Right cardiac atrium (tissue), 5 donors: Measurements from ENCODE around the gene MLLT10. TPM values are rescaled to one million over a fixed set of nuclear protein-coding genes. Genes with fewer than 3 reads are reported as not detected.

Experiments
- ATAC-seq, 2 donors: fragments of 200-7000 bp; cut with Tn5 transposase; one replicate each; pipeline versions ENCODE4 v1.8.0 to v1.9.1; 2020; ENCODE audit warnings: moderate library complexity in 2 of 2, mild to moderate bottlenecking in 1 of 2
- DNase-seq, 3 donors: peaks; one replicate each; pipeline ENCODE4 v3.0.0-alpha.2; 2020
- H3K27ac ChIP-seq: one replicate; pipeline ENCODE4 v1.5.1; 2013; ENCODE audit warnings: mild to moderate bottlenecking, low read length, control low read depth, moderate library complexity
- H3K27me3 ChIP-seq: one replicate; pipeline ENCODE4 v1.6.1; 2013; ENCODE audit not compliant: control insufficient read depth, insufficient read depth
- H3K4me1 ChIP-seq: one replicate; pipeline ENCODE4 v1.6.1; 2013; ENCODE audit warnings: low read length; ENCODE audit not compliant: control insufficient read depth, insufficient read depth
- H3K4me3 ChIP-seq: one replicate; pipeline ENCODE4 v1.5.1; 2013; ENCODE audit warnings: low read length, control low read depth
- H3K9me3 ChIP-seq: one replicate; pipeline ENCODE4 v1.6.1; 2013; ENCODE audit warnings: low read length; ENCODE audit not compliant: control insufficient read depth
- WGBS: extraction: QIAGEN DNeasy Blood & Tissue Kit; methylation state at CpG from one replicate; pipeline ENCODE4 v1.1.7; 2013; 5-methylcytosine and 5-hydroxymethylcytosine counted together
- intact Hi-C, 4 donors: fragments of 100-400 bp; cut with DNase I; formaldehyde crosslinking; loops; one replicate each; pipeline versions ENCODE4 v1.11.0 to v1.14.0; 2022 to 2023
- polyA plus RNA-seq: library from polyadenylated mRNA; stranded (reverse); fragments of 200-250 nt; gene quantifications from one replicate; pipeline ENCODE4 v1.2.3, GENCODE V29; 2013
- total RNA-seq, 4 donors: library from RNA; stranded (reverse); fragmentation: NEBNext Ultra II Directional; extraction: Animal tissue kit (Norgen Biotek cat#: 25700); gene quantifications; one replicate each; pipeline ENCODE4 v1.2.1, GENCODE V29; 2021
- donor health status: healthy with polysubstance abuse.
- donor health status: DM: no; HTN: yes; CAD: no.
- donor health status: DM: no; HTN: no; CAD: no.
- donor health status: DM: no; HTN: yes; CAD: no; lungs with severe emphysema.
- donor health status: DM: yes; HTN: yes; CAD: no.

The MLLT10 gene
- total and polyA plus RNA-seq, 5 donors, result 14.1 to 36.1 (median 28.5) TPM

DNA sequence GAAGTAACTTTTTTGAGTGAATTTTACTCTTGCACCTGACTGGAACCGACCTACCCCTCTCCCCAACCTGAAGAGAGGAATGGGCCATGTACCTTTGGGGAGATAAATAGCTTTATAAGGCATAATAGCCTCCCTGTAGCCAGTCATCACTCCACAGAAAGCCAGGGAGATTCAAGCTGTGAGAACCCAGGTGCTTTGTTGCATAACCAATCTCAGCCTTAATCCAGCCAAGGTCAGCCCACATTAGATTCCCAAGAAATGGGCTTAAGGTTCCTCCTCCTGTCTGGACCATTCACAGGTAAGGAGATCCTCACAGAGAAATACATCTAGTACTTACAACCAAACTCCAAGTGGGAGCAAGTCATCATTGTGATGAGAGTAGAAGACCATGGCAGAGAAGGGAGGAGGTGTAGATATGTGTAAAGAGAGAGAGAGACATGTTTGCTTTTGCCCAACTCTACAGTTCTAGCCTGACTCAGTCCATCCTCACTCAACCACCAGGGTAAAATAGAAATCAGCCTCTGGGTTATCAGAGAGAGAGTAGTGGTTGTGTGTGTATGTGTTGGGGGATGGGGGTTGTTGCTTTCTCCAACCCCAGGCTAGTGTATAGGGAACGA, 32.2 kb upstream of the MLLT10 start:
- no peak overlapping the region for H3K27ac ChIP-seq
- no peaks in the 10 kb centered on the region for H3K9me3 ChIP-seq
- 89% methylated on average over 2 of the region's 2 CpGs for WGBS
- ATAC-seq (no peak), DNase-seq (no peak)
- intact Hi-C loops, result no loop called here
- no peak overlapping the region for H3K4me3 ChIP-seq
- H3K27me3 ChIP-seq, result no peaks in the 10 kb centered on the region
- H3K4me1 ChIP-seq, result no peaks in the 10 kb centered on the region

GRCh38 chr10:21502348-21502740, 31.7 kb upstream of the MLLT10 start:
- DNase-seq, result no peak

GRCh38 chr10:21503542-21503941, 30.5 kb upstream of the MLLT10 start:
- Histone ChIP-seq H3K4me3 (no peak overlapping the region), H3K27me3 (no peaks in the 10 kb centered on the region), H3K27ac (no peak overlapping the region), H3K4me1 (no peaks in the 10 kb centered on the region), H3K9me3 (no peaks in the 10 kb centered on the region)
- ATAC-seq (no peak), DNase-seq (no peak)
- WGBS, result 98% methylated on average over 1 of the region's 1 CpG
- intact Hi-C loops, result no loop called here

More at GRCh38 chr10:21502348-21502740, 31.7 kb upstream of the MLLT10 start:
- ATAC-seq, result no peak
- Histone ChIP-seq H3K4me3 (no peak overlapping the region), H3K27me3 (no peaks in the 10 kb centered on the region), H3K27ac (no peak overlapping the region), H3K9me3 (no peaks in the 10 kb centered on the region), H3K4me1 (no peaks in the 10 kb centered on the region)
- 92% methylated on average over 3 of the region's 3 CpGs for WGBS
- intact Hi-C loops, result no loop called here

DNA sequence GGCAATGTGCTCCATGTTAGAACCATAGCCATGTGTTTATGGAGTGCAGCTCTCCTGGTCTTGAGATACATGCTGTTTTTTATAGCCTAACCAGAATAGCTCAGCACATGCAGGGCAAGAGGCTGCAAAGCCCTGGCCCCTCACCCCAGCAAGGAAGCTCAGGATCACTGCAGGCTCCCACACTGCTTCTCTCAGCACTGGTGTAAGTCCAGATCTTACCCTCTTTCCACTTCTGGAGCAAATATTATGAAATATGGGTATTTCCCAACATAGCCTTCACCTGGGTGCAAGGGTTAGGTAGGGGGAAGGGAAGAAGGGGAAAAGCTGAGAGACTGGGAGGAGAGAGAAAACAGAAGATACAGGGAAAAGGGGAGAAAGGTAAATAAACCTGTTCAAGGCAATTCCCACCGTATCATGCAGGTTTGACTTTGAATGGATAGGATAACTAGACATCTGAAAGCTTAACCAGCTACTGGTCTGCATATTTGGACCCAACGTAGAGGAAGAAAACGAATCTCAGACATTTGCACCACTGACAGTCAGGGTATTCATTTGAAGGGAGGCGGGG, 28.2 kb upstream of the MLLT10 start:
- intact Hi-C loops, result no loop called here
- no peaks in the 10 kb centered on the region for H3K9me3 ChIP-seq
- ATAC-seq (no peak), DNase-seq (no peak)
- no peak overlapping the region for H3K27ac ChIP-seq
- no peak overlapping the region for H3K4me3 ChIP-seq
- no peaks in the 10 kb centered on the region for H3K4me1 ChIP-seq
- WGBS, result 78% methylated on average over 4 of the region's 4 CpGs
- H3K27me3 ChIP-seq, result no peaks in the 10 kb centered on the region

DNA sequence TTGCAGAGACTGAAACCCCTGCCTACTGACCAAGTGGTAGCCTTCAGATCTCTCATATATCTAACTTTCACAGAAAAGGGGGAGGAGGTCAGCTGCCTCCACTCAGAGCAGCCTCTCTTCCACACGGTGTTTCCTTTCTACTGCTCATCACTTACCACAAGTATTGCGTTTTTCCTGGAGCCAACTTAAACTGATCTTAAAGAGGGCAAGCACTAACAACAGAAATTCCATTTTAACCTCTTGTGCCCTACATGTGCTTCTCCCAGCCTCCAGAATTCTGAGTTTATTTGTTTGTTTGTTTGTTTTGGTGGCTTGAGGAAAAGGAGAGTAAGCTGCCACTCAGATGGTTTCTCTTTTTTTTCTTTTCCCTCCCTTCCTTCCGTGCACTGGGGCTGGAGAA, 27.7 kb upstream of the MLLT10 start:
- Histone ChIP-seq H3K9me3 (no peaks in the 10 kb centered on the region), H3K4me1 (no peaks in the 10 kb centered on the region), H3K27me3 (no peaks in the 10 kb centered on the region), H3K27ac (no peak overlapping the region), H3K4me3 (no peak overlapping the region)
- intact Hi-C loops, result no loop called here
- WGBS, result 44% methylated on average over 3 of the region's 3 CpGs
- no peak for DNase-seq
- no peak for ATAC-seq

DNA sequence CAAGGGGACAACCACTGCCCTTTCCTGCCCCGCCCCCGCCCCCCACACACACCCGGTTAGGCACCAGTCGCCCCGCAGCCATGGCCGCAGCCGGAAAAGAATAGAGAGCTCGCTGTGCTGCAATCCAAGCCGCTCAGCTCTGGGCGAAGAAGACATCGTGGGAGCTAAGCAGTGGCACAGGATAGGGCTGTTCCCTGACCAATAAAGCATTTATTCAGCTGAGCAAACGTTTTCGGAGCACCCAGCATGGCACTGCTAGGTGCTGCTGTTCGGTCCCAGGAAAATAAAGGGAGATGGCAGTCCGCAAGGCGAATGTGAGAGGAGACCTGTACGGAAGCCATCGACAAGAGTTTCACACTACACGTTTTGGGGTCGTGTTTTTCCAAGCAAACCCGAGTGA, 26.9 kb upstream of the MLLT10 start:
- intact Hi-C loops, result no loop called here

DNA sequence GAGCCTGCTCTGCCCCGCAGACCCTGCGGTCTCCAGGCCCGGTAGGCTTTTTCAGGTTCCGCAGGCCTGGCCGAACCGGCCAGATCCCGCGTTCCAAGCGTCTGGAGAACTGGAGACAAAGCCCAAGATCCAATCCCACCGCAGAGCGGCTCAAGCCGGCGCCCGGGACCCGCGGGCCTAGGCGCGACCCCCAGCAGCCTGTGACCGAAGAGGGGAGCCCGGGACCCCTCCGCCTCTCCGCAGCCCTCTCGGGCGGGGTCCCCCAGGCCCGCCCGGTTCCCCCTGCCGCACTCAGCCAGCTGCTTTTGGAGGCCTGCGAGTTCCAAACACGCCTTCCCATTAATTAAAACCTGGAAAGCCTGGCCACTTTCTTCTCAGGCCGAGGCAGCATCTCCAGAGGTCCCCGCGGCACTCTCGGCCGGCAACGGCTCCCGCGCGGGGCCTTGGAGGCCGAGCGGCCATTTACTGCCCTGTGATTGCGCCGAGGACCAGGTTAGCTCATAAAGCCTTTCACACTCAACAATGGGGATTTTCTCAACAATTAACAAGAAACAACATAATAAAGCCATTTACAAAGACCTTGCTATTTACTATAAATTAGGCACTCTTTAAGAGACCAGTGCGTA, 25.2 kb upstream of the MLLT10 start:
- ATAC-seq, result no peak
- no peaks in the 10 kb centered on the region for H3K4me1 ChIP-seq
- DNase-seq, result peak in 2 of 3 donors; percentile 10 to 53
- 86% methylated on average over 43 of the region's 43 CpGs for WGBS
- intact Hi-C loops, result no loop called here
- H3K4me3 ChIP-seq, result no peak overlapping the region
- no peaks in the 10 kb centered on the region for H3K27me3 ChIP-seq
- H3K9me3 ChIP-seq, result no peaks in the 10 kb centered on the region
- H3K27ac ChIP-seq, result no peak overlapping the region

More for the DNA sequence above, 26.9 kb upstream of the MLLT10 start:
- no peaks in the 10 kb centered on the region for H3K4me1 ChIP-seq
- no peaks in the 10 kb centered on the region for H3K27me3 ChIP-seq
- no peak for DNase-seq
- WGBS, result 73% methylated on average over 21 of the region's 21 CpGs
- no peak overlapping the region for H3K27ac ChIP-seq
- peak in 1 of 2 donors; percentile 39 for ATAC-seq
- no peak overlapping the region for H3K4me3 ChIP-seq
- no peaks in the 10 kb centered on the region for H3K9me3 ChIP-seq

GRCh38 chr10:21509341-21510240, 24.4 kb upstream of the MLLT10 start:
- H3K9me3 ChIP-seq, result no peaks in the 10 kb centered on the region
- no peaks in the 10 kb centered on the region for H3K4me1 ChIP-seq
- H3K4me3 ChIP-seq, result peak overlapping the region; percentile 56
- intact Hi-C loops, result no loop called here
- DNase-seq (peak; percentile 31 to 76 (median 76)), ATAC-seq (peak in 1 of 2 donors; percentile 52)
- no peak overlapping the region for H3K27ac ChIP-seq
- 59% methylated on average over 58 of the region's 58 CpGs for WGBS
- no peaks in the 10 kb centered on the region for H3K27me3 ChIP-seq

DNA sequence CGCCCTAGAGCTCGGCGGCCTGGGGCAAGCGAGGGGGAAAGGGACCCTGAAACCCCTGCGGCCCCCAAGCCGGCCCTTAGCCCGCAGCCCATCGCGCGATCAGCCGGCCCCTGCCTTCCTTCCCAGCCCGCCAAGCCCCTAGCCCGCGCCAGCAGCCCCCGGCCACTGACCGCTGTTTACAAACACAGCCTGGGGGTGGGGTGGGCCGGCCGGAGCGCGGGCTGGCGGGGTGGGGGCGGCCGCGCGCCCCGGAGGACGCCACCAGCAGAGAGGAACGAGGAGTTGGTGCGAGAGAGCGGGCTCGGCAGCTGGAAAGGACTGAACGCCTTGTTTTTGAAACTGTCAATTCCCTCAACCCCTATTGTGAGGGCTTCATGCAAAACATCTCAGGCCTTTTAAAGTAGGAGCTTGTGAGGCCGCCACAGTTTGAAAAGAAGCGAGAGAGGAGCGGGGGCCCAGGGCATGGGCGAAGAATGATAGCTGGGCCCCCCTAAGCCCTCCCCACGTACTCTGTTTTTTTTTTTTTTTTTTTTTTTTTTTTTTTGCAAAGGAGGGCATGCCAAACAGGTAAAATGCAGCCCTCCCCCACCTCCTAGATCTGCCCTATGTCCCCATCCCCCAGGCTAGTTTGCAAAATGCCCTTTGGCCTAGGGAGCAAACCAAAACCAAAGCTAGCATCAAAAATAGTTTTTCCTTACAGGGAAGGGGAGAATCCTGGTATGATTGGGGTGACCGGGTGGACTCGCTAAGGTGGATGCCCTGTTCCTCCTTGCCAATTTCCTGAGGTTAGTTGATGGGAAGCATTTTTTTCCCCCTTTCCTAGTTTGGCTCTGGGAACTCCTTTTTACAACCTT, 23.6 kb upstream of the MLLT10 start:
- H3K27me3 ChIP-seq, result no peaks in the 10 kb centered on the region
- DNase-seq, result peak; percentile 19 to 71 (median 63)
- peak; percentile 30 to 52 for ATAC-seq
- H3K9me3 ChIP-seq, result no peaks in the 10 kb centered on the region
- WGBS, result 29% methylated on average over 39 of the region's 39 CpGs
- peak overlapping the region; percentile 56 for H3K4me3 ChIP-seq
- no peak overlapping the region for H3K27ac ChIP-seq
- no peaks in the 10 kb centered on the region for H3K4me1 ChIP-seq
- intact Hi-C loops, result no loop called here

DNA sequence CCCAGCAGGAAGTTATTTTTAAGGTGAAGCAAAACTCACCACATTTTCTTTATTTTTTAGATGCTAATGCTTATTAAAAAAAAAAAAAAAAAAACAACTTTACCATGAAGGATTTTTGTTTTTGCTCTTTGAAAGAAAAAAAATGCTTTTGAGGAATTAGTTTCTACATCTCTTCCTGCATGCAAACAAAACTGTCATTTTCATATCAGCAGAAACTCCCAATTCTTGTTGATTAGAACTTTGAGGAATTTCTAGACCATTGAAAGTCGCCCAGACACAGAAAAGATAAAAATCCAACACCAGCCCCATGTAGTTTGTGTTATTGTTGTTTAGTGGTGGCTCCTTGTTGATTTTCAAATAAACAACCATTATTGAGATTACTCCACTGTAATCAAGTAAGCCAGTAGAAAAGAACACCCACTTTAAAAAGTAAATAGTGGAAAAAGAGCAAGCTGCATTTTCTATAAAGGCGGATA, 22.9 kb upstream of the MLLT10 start:
- 87% methylated on average over 2 of the region's 2 CpGs for WGBS
- no peak for DNase-seq
- no peaks in the 10 kb centered on the region for H3K4me1 ChIP-seq
- no peaks in the 10 kb centered on the region for H3K9me3 ChIP-seq
- intact Hi-C loops, result no loop called here
- no peak for ATAC-seq
- no peak overlapping the region for H3K4me3 ChIP-seq
- no peak overlapping the region for H3K27ac ChIP-seq
- H3K27me3 ChIP-seq, result no peaks in the 10 kb centered on the region
